Glomerular visceral epithelial cell (primary cell): ENCODE measurements around the gene ABHD5.

Experiments used
- DNase-seq: peaks from one replicate; pipeline ENCODE4 v3.0.0-alpha.2; 2016; ENCODE audit errors: extremely low spot score

Gene ABHD5

GRCh38 chr3:43685921-43686320 is 4.8 kb upstream of the ABHD5 start:
- no peak for DNase-seq

GRCh38 chr3:43686333-43686699 is 4.4 kb upstream of the ABHD5 start:
- DNase-seq: no peak

- DNase-seq: no peak
These were observed 3.8 kb upstream of the ABHD5 start for GRCh38 chr3:43686700-43687498.

- DNase-seq: no peak
These were observed 3.3 kb upstream of the ABHD5 start for GRCh38 chr3:43687499-43687811.

- DNase-seq: no peak
These were observed 2.5 kb upstream of the ABHD5 start for GRCh38 chr3:43688245-43688650.

- DNase-seq: no peak
These were observed 1.6 kb upstream of the ABHD5 start for GRCh38 chr3:43689166-43689565.

- no peak for DNase-seq
These were observed 855 bp upstream of the ABHD5 start for GRCh38 chr3:43689766-43690399.

GRCh38 chr3:43691120-43691995 is 620 bp downstream of the ABHD5 start:
- peak; percentile 71 for DNase-seq

- no peak for DNase-seq
These were observed 1.5 kb downstream of the ABHD5 start for GRCh38 chr3:43692085-43692855.

- DNase-seq: no peak
These were observed 2.2 kb downstream of the ABHD5 start for GRCh38 chr3:43692971-43693370.

- DNase-seq: no peak
These were observed 2.9 kb downstream of the ABHD5 start for GRCh38 chr3:43693594-43693993.

- no peak for DNase-seq
These were observed 4.7 kb downstream of the ABHD5 start for GRCh38 chr3:43695443-43695842.

- DNase-seq: no peak
These were observed 5.1 kb downstream of the ABHD5 start for GRCh38 chr3:43695863-43696262.

- DNase-seq: no peak
These were observed 5.7 kb downstream of the ABHD5 start for GRCh38 chr3:43696441-43696840.

- DNase-seq: no peak
These were observed 6.1 kb downstream of the ABHD5 start for GRCh38 chr3:43696881-43697280.

GRCh38 chr3:43699864-43700263 is 9.1 kb downstream of the ABHD5 start:
- DNase-seq: peak; percentile 39

- DNase-seq: no peak
These were observed 14.0 kb downstream of the ABHD5 start for GRCh38 chr3:43704697-43705096.

GRCh38 chr3:43706342-43706741 is 15.6 kb downstream of the ABHD5 start:
- no peak for DNase-seq

GRCh38 chr3:43707266-43707665 is 16.5 kb downstream of the ABHD5 start:
- DNase-seq: no peak

GRCh38 chr3:43707998-43708397 is 17.3 kb downstream of the ABHD5 start:
- DNase-seq: peak; percentile 73

GRCh38 chr3:43709022-43709421 is 18.3 kb downstream of the ABHD5 start:
- no peak for DNase-seq

GRCh38 chr3:43710607-43711006 is 19.9 kb downstream of the ABHD5 start:
- DNase-seq: no peak
